Posterior cingulate gyrus (tissue), 11 donors: ENCODE results near the gene ARHGDIA.
A peak's percentile ranks its signal among the peaks of the same experiment; 100 is the strongest.

Experiments
- DNase-seq, 10 donors: peaks; one replicate each; pipeline versions ENCODE4 v3.0.0 to v3.0.0-alpha.2; 2020 to 2021; ENCODE audit warnings: mixed read lengths in 3 of 10
- intact Hi-C: fragments of 100-400 bp; cut with DNase I; formaldehyde crosslinking; loops from one replicate; pipeline ENCODE4 v1.15.1; 2023

The ARHGDIA gene

GRCh38 chr17:81831957-81832607 is 39.1 kb downstream of the ARHGDIA start:
- peak in 1 of 10 donors; percentile 37 for DNase-seq
- intact Hi-C loops, result no loop called here

- DNase-seq, result no peak
- intact Hi-C loops, result no loop called here
Measured at GRCh38 chr17:81831563-81831956, 39.6 kb downstream of the ARHGDIA start.

- intact Hi-C loops, result no loop called here
- no peak for DNase-seq
Measured at GRCh38 chr17:81829858-81830257, 41.3 kb downstream of the ARHGDIA start.

- DNase-seq, result no peak
- intact Hi-C loops, result no loop called here
Measured at GRCh38 chr17:81828656-81829055, 42.5 kb downstream of the ARHGDIA start.

- intact Hi-C loops, result no loop called here
- no peak for DNase-seq
Measured at GRCh38 chr17:81825841-81826466, 45.2 kb downstream of the ARHGDIA start.

GRCh38 chr17:81824595-81824994 is 46.5 kb downstream of the ARHGDIA start:
- intact Hi-C loops, result no loop called here
- no peak for DNase-seq

- intact Hi-C loops, result no loop called here
- no peak for DNase-seq
Measured at GRCh38 chr17:81823820-81824550, 47.2 kb downstream of the ARHGDIA start.

- no peak for DNase-seq
- intact Hi-C loops, result no loop called here
Measured at GRCh38 chr17:81822996-81823819, 47.9 kb downstream of the ARHGDIA start.

GRCh38 chr17:81822312-81822637 is 48.9 kb downstream of the ARHGDIA start:
- no peak for DNase-seq
- intact Hi-C loops, result no loop called here

- intact Hi-C loops, result no loop called here
- DNase-seq, result peak; percentile 28 to 97 (median 70)
Measured at GRCh38 chr17:81821603-81822311, 49.4 kb downstream of the ARHGDIA start.

- intact Hi-C loops, result no loop called here
Measured at GRCh38 chr17:81821147-81821546, 50.0 kb downstream of the ARHGDIA start.

GRCh38 chr17:81819708-81820107 is 51.4 kb downstream of the ARHGDIA start:
- intact Hi-C loops, result no loop called here
- DNase-seq, result no peak

More at GRCh38 chr17:81821147-81821546, 50.0 kb downstream of the ARHGDIA start:
- no peak for DNase-seq

GRCh38 chr17:81817758-81818147 is 53.4 kb downstream of the ARHGDIA start:
- intact Hi-C loops, result no loop called here
- no peak for DNase-seq
